Activated CD4-positive, alpha-beta memory T cell treated with anti-CD3 and anti-CD28 coated beads, Interleukin-2, amount 10 ng/mL, durations not matched to agents 7 days and 5 days (primary cell): ENCODE results near the gene MEIOB. TPM values are rescaled to one million over a fixed set of nuclear protein-coding genes. Genes with fewer than 3 reads are reported as not detected.
A peak's percentile ranks its signal among the peaks of the same experiment; 100 is the strongest.

Source experiments
- CTCF ChIA-PET: fragments of 350-600 bp; sonication (Branson Sonifier 250); formaldehyde crosslinking; loops from one replicate; lab custom pipeline; 2021; ENCODE audit warnings: antibody characterized with exemption, inconsistent platforms; lab: Charles Lee
- POLR2A ChIA-PET: fragments of 350-600 bp; sonication (Branson Sonifier 250); formaldehyde crosslinking; loops from one replicate; lab custom pipeline; 2021; ENCODE audit warnings: antibody characterized with exemption; lab: Charles Lee
- DNase-seq: peaks from one replicate; pipeline ENCODE4 v3.0.0-alpha.2; 2020
- H3K27ac Mint-ChIP-seq: one replicate; pipeline ENCODE4 v1.8.0; 2021; ENCODE audit warnings: mild to moderate bottlenecking, mixed read lengths
- H3K27me3 Mint-ChIP-seq: one replicate; pipeline ENCODE4 v1.8.0; 2021; ENCODE audit warnings: mixed read lengths
- H3K36me3 Mint-ChIP-seq: one replicate; pipeline ENCODE4 v1.8.0; 2021; ENCODE audit warnings: low read depth, mixed read lengths
- H3K4me1 Mint-ChIP-seq: one replicate; pipeline ENCODE4 v1.8.0; 2021; ENCODE audit warnings: mixed read lengths
- H3K4me3 Mint-ChIP-seq: one replicate; pipeline ENCODE4 v1.8.0; 2021; ENCODE audit warnings: mild to moderate bottlenecking, mixed read lengths
- H3K9me3 Mint-ChIP-seq: one replicate; pipeline ENCODE4 v1.8.0; 2021; ENCODE audit warnings: mixed read lengths
- total RNA-seq, 2 experiments: library from RNA; stranded (reverse); gene quantifications; one replicate each; pipeline ENCODE4 v1.2.3, GENCODE V29; 2021

MEIOB gene
- total RNA-seq, 2 experiments from 2014 or later: 0.18 TPM; not detected in 1

DNA sequence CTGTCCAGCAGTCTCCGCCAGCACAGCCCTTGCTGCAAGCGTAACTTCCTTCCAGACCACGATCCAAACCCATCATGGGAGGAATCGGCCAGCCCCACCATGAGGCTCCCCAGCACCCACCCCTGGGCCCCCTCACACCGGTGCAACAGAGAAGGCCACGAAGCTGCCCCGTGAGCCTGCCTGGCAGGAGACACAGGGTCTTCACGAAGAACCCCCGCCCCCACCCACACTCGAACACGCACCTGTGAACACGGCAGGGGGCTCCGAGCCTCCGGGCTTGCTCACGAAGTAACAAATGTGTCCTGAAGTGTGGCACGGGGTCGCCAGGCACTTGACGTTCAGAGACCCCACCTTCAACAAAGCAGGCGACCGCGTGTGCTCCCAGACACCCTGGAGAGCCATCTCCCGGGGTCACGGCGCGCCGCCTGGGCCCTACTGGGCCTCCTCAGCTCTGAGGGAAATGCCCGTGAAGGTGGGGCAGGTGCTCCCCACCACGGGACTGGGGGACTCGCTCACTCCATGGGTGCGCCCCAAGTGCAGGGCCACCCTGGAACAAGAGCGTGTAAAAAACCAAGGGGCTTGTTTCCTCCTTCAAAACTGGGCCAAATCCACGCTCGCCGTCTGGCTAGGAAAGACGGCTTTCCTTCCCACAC is 53.0 kb downstream of the MEIOB start:
- no peak overlapping the region for H3K4me3 Mint-ChIP-seq
- no peaks in the 10 kb centered on the region for H3K27me3 Mint-ChIP-seq
- no peak for DNase-seq
- peaks cover 4% of the 10 kb centered on the region for H3K4me1 Mint-ChIP-seq
- H3K27ac Mint-ChIP-seq: no peak overlapping the region
- CTCF ChIA-PET: no interaction called here
- peaks cover 12% of the 10 kb centered on the region for H3K36me3 Mint-ChIP-seq
- no peaks in the 10 kb centered on the region for H3K9me3 Mint-ChIP-seq
- POLR2A ChIA-PET: no interaction called here

DNA sequence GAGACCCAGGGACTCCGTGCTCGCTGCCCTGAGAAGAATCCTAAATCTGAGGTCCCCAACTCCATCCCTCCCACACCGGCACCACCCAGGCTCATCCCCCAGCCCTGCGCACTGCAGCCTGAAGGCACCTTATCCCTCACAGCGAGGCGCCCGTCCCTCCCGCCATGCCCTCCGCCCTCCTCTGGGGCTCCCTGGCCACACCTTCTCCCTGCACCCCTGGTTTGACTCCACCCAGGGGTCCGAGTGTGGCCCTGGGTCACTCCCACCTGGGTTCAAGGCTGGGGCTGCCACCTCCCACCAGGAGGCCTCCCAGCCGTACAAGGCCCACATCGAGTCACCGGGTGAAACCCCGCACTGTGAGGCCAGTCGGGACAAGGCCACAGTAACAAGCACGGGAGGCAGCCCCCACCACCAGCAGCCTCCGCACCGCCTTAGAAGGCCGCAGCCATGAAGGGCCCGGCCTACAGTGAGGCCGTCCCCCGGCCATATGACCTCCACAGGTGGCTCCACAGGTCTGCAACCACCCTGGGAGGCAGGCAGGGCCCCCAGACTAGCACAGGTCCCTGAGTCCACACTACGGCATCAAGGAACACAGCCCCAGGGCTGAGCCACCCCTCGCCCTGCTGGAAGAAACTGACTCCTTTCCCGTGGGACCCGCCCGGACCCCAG is 53.6 kb downstream of the MEIOB start:
- peaks cover 18% of the 10 kb centered on the region for H3K36me3 Mint-ChIP-seq
- ChIA-PET POLR2A (no interaction called here), CTCF (no interaction called here)
- no peak overlapping the region for H3K27ac Mint-ChIP-seq
- H3K9me3 Mint-ChIP-seq: no peaks in the 10 kb centered on the region
- DNase-seq: no peak
- no peak overlapping the region for H3K4me3 Mint-ChIP-seq
- no peaks in the 10 kb centered on the region for H3K4me1 Mint-ChIP-seq
- H3K27me3 Mint-ChIP-seq: no peaks in the 10 kb centered on the region

DNA sequence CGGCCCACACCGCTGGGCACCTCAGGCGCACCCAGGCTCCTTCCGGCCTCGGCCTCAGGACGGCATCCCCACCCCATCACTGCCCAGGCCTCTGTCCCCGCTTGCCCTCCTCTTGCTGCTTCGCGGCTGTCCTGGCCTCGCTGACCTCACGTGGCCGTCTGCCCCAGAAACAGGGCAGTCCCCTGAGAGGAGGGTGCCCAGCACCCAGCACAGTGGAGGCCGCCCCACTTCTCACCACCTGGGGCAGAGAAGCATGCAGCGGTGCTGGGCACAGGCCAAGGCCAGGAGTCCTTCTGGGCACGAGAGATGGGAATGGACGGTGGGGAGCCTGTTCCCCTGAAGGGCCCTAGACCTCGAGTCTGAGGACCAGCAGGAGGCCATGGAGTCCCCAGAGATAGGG is 54.2 kb downstream of the MEIOB start:
- ChIA-PET POLR2A (no interaction called here), CTCF (no interaction called here)
- H3K9me3 Mint-ChIP-seq: no peaks in the 10 kb centered on the region
- no peaks in the 10 kb centered on the region for H3K27me3 Mint-ChIP-seq
- no peak for DNase-seq
- peaks cover 21% of the 10 kb centered on the region for H3K36me3 Mint-ChIP-seq
- no peak overlapping the region for H3K27ac Mint-ChIP-seq
- H3K4me1 Mint-ChIP-seq: peaks cover 2% of the 10 kb centered on the region
- H3K4me3 Mint-ChIP-seq: no peak overlapping the region

DNA sequence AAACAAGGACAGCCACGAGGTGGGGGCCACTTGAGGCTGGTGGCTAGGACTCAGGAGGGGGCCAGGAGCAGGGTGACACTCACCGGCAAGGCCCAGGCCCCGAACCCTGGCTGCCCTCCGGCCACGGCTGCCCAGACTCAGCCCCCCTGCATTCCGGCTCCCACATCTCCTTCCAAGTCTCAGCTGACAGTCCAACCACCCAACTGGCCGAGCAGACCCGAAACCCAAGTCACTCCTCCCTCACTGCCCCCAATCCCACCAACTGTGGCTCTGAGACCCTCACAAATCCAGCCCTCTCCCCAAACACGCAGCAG is 54.7 kb downstream of the MEIOB start:
- no peak overlapping the region for H3K4me3 Mint-ChIP-seq
- peaks cover 21% of the 10 kb centered on the region for H3K36me3 Mint-ChIP-seq
- CTCF ChIA-PET: no interaction called here
- no peaks in the 10 kb centered on the region for H3K9me3 Mint-ChIP-seq
- peaks cover 2% of the 10 kb centered on the region for H3K4me1 Mint-ChIP-seq
- H3K27ac Mint-ChIP-seq: no peak overlapping the region
- POLR2A ChIA-PET: no interaction called here
- H3K27me3 Mint-ChIP-seq: no peaks in the 10 kb centered on the region
- no peak for DNase-seq

DNA sequence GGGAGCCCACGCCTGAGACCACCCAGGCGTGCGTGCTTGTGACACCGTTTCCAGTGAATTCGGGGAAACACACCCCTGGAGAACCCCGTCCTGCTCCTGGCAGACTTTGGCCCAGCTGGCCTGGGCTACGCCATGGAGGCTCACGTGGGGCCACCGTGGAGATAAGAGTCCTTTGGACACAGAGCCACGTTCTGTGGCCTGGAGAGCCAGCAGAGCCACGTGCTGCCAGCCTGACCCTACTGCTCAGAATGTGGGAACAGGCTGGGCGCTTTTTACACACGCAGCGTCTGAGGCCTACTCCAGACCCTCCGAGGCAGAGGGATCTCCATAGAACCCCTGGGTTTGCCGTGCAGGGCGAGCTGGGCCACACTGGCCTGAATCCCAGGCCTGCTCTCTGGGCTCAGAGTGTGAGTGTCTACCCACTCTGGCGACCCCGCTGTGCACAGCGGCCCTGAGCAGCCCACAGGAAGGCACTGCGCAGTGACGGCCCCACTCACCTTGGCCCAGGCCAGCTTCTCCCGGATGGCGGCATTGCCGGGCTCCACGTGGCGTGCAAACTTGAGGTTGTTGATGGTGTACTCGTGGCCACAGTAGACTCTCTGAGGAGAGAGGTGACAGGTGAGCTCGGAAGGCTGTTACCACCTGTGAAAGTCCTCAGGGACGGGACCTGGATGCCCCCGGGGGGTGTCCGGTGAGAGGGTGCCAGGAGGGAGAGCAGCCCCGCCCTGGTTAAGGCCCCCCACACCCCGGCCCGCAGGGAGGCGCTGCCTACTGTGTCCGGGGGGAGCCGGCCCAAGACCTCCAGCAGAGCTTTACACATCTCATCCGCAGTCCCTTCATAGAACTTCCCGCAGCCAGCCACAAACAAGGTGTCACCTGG is 55.3 kb downstream of the MEIOB start:
- DNase-seq: no peak
- no peaks in the 10 kb centered on the region for H3K27me3 Mint-ChIP-seq
- CTCF ChIA-PET: no interaction called here
- H3K9me3 Mint-ChIP-seq: no peaks in the 10 kb centered on the region
- H3K36me3 Mint-ChIP-seq: peaks cover 21% of the 10 kb centered on the region
- POLR2A ChIA-PET: no interaction called here
- no peak overlapping the region for H3K4me3 Mint-ChIP-seq
- peaks cover 2% of the 10 kb centered on the region for H3K4me1 Mint-ChIP-seq
- no peak overlapping the region for H3K27ac Mint-ChIP-seq

DNA sequence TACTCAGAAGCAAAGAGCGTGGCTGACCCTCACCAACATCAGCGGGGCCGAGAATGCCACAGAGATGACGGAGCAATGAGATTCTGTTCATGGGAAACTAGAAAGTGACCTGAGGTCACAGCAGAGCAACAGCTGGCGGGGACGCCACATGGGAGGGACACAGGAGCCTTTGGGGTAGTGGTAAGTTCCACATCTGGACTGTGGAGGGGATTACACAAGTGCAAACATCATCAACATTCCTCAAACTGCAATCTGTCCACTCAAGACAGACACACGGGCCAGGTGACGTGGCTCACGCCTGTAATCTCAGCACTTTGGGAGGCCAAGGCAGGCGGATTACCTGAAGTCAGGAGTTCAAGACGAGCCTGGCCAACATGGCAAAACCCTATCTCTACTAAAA is 56.5 kb downstream of the MEIOB start:
- peaks cover 21% of the 10 kb centered on the region for H3K36me3 Mint-ChIP-seq
- POLR2A ChIA-PET: no interaction called here
- no peak overlapping the region for H3K27ac Mint-ChIP-seq
- peaks cover 2% of the 10 kb centered on the region for H3K4me1 Mint-ChIP-seq
- CTCF ChIA-PET: interaction anchor here (0.6 kb wide), 1 partner anchor 47 kb away, joined by 3 read pairs; no protein-coding TSS in a partner anchor
- H3K4me3 Mint-ChIP-seq: no peak overlapping the region
- no peaks in the 10 kb centered on the region for H3K27me3 Mint-ChIP-seq
- H3K9me3 Mint-ChIP-seq: no peaks in the 10 kb centered on the region
- no peak for DNase-seq

DNA sequence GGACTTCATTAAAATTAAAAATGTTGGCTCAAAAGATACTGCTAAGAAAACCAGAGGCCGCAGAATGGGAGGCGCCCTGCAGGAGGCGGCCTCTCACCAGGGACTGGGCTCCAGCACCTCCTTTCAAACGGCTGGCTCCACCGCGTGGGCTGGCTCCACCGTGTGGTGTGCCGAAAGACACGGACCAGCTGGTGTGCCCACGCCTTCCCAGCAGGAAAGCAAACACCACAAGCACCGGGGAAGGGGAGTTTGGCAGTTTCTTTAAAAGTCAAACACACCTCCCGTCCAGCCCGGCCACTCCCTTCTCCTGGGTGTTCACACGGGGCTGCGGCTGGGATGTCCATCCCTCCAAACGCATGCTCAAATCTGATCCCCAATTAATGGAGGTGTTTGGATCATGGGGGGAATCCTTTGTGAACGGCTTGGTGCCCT is 59.2 kb downstream of the MEIOB start:
- ChIA-PET POLR2A (no interaction called here), CTCF (interaction anchor here (1.4 kb wide), 1 partner anchor 14 kb away, joined by 3 read pairs; the partner anchor contains the start of gene FAHD1)
- H3K4me3 Mint-ChIP-seq: no peak overlapping the region
- H3K4me1 Mint-ChIP-seq: peaks cover 2% of the 10 kb centered on the region
- H3K9me3 Mint-ChIP-seq: no peaks in the 10 kb centered on the region
- H3K36me3 Mint-ChIP-seq: peaks cover 22% of the 10 kb centered on the region
- no peak overlapping the region for H3K27ac Mint-ChIP-seq
- DNase-seq: peak; percentile 55
- H3K27me3 Mint-ChIP-seq: no peaks in the 10 kb centered on the region

DNA sequence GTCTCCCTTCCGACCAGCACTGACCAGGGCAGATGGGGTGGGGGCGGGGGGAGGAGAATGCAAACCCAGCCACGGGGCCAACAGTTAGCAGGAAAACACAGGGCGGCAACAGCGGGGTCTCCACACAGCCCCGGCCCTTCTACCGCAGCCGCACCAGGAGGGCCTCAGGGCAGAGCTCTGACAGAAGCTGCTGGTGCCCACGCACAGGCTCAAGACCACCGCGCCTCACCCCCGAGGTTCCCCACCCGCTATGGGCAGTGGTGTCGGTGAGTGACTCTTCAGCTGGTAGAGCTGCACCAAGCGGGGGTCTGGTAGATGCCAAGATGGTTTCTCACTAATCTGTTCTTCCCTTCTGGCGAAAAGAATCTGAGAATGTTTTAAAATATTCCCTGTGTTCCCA is 61.4 kb downstream of the MEIOB start:
- Mint-ChIP-seq H3K27ac (no peak overlapping the region), H3K27me3 (no peaks in the 10 kb centered on the region), H3K9me3 (no peaks in the 10 kb centered on the region), H3K36me3 (peaks cover 25% of the 10 kb centered on the region), H3K4me1 (peaks cover 2% of the 10 kb centered on the region), H3K4me3 (no peak overlapping the region)
- DNase-seq: no peak
- CTCF ChIA-PET: no interaction called here
- POLR2A ChIA-PET: no interaction called here

DNA sequence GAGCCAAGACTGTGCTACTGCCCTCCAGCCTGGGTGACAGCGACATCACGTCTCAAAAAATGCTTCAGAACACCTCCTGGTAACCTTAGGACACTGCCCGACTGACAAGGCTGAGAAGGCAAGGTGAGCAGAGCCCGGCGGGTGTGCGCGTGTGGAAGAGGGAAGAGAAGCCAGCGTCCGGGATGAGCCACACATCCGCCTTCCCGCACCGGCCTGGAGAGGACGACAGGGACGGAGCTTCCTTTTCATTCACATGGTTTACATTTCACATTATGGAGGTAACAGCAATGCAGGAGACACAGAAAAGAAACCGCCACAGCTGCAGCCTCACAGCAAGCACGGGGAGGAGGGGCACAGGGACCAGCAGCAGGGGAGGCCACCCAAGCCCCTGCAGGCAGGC is 61.9 kb downstream of the MEIOB start:
- H3K27me3 Mint-ChIP-seq: no peaks in the 10 kb centered on the region
- peaks cover 20% of the 10 kb centered on the region for H3K36me3 Mint-ChIP-seq
- no peak overlapping the region for H3K4me3 Mint-ChIP-seq
- ChIA-PET POLR2A (no interaction called here), CTCF (no interaction called here)
- no peaks in the 10 kb centered on the region for H3K9me3 Mint-ChIP-seq
- H3K4me1 Mint-ChIP-seq: peaks cover 2% of the 10 kb centered on the region
- DNase-seq: no peak
- no peak overlapping the region for H3K27ac Mint-ChIP-seq

DNA sequence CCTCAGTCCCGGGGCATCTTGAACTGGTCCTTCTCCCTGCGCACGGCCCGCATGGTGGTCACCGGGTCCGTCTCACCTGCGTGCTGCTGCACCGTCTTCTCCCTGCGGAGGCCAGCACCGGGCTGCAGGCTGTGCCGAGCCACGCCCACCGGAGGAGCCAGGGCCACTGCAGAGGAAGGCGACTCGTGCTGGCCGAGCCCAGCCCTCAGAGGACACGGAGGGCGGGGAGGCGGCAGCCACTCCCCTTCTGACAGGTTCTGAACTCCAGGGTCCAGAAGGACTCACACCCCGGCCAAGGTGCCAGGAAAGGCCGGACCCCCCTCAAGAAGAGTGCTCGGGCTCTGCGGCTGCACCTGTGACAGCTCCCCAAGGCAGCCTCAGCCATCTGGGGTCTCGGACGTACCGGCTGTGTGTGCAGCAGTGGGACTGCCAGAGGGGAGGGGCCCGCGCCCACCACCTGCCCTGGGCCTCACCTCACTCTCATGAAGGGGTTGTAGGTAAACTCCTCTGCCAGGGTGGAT is 62.6 kb downstream of the MEIOB start:
- Mint-ChIP-seq H3K4me3 (no peak overlapping the region), H3K9me3 (no peaks in the 10 kb centered on the region), H3K27me3 (no peaks in the 10 kb centered on the region), H3K27ac (no peak overlapping the region), H3K36me3 (peaks cover 17% of the 10 kb centered on the region), H3K4me1 (peaks cover 2% of the 10 kb centered on the region)
- no peak for DNase-seq
- ChIA-PET POLR2A (interaction anchor here (0.8 kb wide), 1 partner anchor 27 kb away, joined by 3 read pairs; the partner anchor contains the start of genes NUBP2 and SPSB3), CTCF (no interaction called here)

DNA sequence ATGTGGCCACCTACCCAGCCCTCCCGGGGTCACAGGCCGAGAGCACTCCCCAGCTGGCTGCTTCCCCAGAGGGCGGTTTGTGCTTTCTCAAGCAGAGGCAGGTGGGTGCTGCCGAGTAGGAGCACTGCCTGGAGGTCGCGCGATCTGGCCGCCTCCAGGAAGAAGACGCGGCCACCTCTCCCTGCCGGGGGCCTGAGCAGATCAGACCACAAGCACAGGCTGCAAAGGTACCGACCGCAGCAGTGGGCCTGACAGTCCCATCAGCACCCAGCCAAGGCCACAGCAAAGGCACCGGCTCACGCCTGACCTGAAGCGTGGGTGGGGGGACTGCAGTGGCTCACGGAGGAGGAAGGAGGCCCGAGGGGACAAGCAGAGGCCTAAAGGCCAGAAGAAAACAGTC is 63.3 kb downstream of the MEIOB start:
- H3K4me3 Mint-ChIP-seq: no peak overlapping the region
- no peaks in the 10 kb centered on the region for H3K27me3 Mint-ChIP-seq
- H3K27ac Mint-ChIP-seq: no peak overlapping the region
- no peaks in the 10 kb centered on the region for H3K9me3 Mint-ChIP-seq
- ChIA-PET POLR2A (no interaction called here), CTCF (no interaction called here)
- no peak for DNase-seq
- peaks cover 2% of the 10 kb centered on the region for H3K4me1 Mint-ChIP-seq
- peaks cover 15% of the 10 kb centered on the region for H3K36me3 Mint-ChIP-seq

DNA sequence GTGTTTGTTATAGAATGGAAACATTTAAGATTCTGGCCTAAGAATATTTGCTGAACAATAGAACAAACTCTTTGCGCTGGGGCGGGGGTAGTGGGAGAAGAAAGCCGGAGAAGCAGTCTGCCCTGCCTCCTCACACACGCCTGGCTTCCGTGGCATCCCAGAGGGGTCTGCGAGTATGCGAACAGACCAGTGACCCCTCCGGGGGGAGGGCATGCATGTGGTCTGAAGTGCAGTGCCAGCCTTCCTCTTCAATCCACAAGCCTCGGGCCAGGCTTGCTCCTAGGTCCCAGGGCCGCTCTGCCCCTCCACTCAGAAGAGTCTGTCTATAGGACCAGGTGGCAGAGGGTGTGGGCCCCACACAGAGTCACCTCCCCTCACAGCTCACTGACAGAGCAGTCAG is 64.3 kb downstream of the MEIOB start:
- H3K27ac Mint-ChIP-seq: no peak overlapping the region
- POLR2A ChIA-PET: no interaction called here
- H3K27me3 Mint-ChIP-seq: no peaks in the 10 kb centered on the region

DNA sequence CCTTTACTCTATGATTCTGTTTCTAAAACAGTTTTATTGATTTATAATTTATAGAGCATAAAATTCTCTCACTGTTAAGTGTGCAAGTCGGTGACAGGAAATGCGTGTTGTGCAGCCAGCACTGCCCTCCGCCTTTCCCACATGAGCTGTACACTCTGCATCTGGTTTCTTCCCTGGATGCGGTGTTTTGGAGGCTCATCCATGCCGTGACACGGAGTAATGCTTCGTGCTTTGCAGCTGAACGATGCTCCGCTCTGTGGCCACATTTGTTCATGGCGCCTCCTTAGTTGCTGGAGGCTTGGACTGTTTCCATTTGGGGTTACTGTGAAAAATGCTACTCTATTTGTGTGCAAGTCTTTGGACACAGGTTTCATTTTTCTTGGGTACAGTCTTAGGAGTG is 71.3 kb downstream of the MEIOB start:
- no peaks in the 10 kb centered on the region for H3K27me3 Mint-ChIP-seq
- no peak overlapping the region for H3K27ac Mint-ChIP-seq
- peaks cover 6% of the 10 kb centered on the region for H3K36me3 Mint-ChIP-seq
- H3K4me1 Mint-ChIP-seq: no peaks in the 10 kb centered on the region
- no peak overlapping the region for H3K4me3 Mint-ChIP-seq
- ChIA-PET POLR2A (no interaction called here), CTCF (no interaction called here)
- peaks cover 17% of the 10 kb centered on the region for H3K9me3 Mint-ChIP-seq
- DNase-seq: no peak

More for the DNA sequence above, 64.3 kb downstream of the MEIOB start:
- DNase-seq: no peak
- Mint-ChIP-seq H3K9me3 (no peaks in the 10 kb centered on the region), H3K36me3 (peaks cover 8% of the 10 kb centered on the region), H3K4me3 (no peak overlapping the region), H3K4me1 (no peaks in the 10 kb centered on the region)
- CTCF ChIA-PET: no interaction called here
